ENCODE data around the gene PRDM16.

DNA sequence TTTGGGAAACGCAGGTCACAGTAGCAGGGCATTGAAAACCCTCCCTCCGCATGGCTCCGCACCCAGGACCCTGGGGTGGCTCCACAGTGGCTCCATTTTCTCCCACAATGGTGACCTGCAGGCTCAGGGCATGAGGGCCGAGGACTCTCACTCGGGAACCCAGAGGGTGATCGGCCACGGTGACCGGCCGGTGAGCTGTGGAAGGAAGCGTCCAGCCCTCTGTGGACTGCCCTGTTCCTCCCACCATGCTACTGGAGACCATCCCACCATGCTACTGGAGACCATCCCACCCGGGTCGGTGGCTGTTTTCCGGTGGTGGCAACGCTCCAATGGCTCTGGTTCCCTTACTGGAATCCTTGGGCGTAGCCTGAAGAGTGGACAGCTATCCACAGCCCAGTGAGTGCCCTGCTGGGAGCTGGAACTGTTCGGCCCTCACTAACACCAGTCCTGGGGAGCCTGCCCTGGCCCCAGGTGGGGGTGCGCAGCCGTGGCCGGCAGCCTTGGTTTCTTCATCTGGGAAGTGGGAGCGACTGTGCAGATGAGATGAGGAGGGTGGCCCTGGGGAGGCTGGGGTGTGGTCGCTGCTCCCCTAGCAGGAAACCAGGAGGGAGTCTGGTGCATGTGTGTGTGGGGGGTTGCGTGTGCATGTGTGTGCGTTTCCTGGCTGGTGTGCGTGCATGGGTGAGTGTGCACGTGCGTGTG, 59.6 kb downstream of the PRDM16 start:
- TF ChIP-seq EZH2 (IDR thresholded peaks at IDR 0.05; ENCODE audit: low read length) = no peak
- TF ChIP-seq, protein P1, sequence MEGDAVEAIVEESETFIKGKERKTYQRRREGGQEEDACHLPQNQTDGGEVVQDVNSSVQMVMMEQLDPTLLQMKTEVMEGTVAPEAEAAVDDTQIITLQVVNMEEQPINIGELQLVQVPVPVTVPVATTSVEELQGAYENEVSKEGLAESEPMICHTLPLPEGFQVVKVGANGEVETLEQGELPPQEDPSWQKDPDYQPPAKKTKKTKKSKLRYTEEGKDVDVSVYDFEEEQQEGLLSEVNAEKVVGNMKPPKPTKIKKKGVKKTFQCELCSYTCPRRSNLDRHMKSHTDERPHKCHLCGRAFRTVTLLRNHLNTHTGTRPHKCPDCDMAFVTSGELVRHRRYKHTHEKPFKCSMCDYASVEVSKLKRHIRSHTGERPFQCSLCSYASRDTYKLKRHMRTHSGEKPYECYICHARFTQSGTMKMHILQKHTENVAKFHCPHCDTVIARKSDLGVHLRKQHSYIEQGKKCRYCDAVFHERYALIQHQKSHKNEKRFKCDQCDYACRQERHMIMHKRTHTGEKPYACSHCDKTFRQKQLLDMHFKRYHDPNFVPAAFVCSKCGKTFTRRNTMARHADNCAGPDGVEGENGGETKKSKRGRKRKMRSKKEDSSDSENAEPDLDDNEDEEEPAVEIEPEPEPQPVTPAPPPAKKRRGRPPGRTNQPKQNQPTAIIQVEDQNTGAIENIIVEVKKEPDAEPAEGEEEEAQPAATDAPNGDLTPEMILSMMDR (optimal IDR thresholded peaks at IDR 0.05 in 1 of 3, IDR thresholded peaks at IDR 0.05 in 1 of 3, conservative IDR thresholded peaks at IDR 0.05 in 1 of 3; ENCODE audit: extremely low read depth in 1 of 3, insufficient read depth in 2 of 3, low read length in 3 of 3) = no peak
